K562 (cell line): ENCODE data around the gene CSE1L.

ENCODE experiments used
- ATF7 ChIP-seq: fragments of 450-650 bp; IDR thresholded peaks from 2 replicates; pipeline ENCODE4 v1.7.1; 2014; ENCODE audit warnings: mild to moderate bottlenecking, moderate library complexity
- BACH1 ChIP-seq: fragments of 200-800 bp; sonication (Bioruptor generic); IDR thresholded peaks from 2 replicates; pipeline ENCODE4 v1.6.1; 2016; ENCODE audit warnings: missing genetic modification characterization, missing compliant biosample characterization
- CBX5 ChIP-seq: IDR thresholded peaks from 2 replicates; pipeline ENCODE4 v1.6.1; 2014; ENCODE audit warnings: low read depth, borderline replicate concordance
- CEBPB ChIP-seq: fragments of 450-650 bp; IDR thresholded peaks from 2 replicates; pipeline ENCODE4 v1.6.1; 2016; ENCODE audit warnings: missing genetic modification characterization, missing compliant biosample characterization
- CTCF ChIP-seq, 3 experiments: IDR thresholded peaks in 2 of 3; conservative IDR thresholded peaks in 1 of 3; 2 replicates each; pipeline ENCODE4 v1.5.1; 2011 to 2012; ENCODE audit warnings: low read length in 3 of 3, mild to moderate bottlenecking in 3 of 3, control low read depth in 2 of 3, improper control_type of control experiment in 1 of 3, inconsistent platforms in 1 of 3, low read depth in 1 of 3, mixed read lengths in 1 of 3, moderate library complexity in 1 of 3; ENCODE audit not compliant: insufficient read depth in 2 of 3
- ELF2 ChIP-seq: fragments of 250-450 bp; sonication (Bioruptor Pico); IDR thresholded peaks from 2 replicates; pipeline ENCODE4 v1.5.0; 2021; ENCODE audit warnings: mild to moderate bottlenecking
- HEY1 ChIP-seq: fragments of 250-450 bp; sonication (Bioruptor Pico); IDR thresholded peaks from 2 replicates; pipeline ENCODE4 v1.5.0; 2020; ENCODE audit warnings: mild to moderate bottlenecking, moderate library complexity, borderline replicate concordance
- LARP7 ChIP-seq: fragments of 450-650 bp; IDR thresholded peaks from 2 replicates; pipeline ENCODE4 v1.6.1; 2016
- MAX ChIP-seq: sonication (generic); formaldehyde crosslinking; IDR thresholded peaks from 2 replicates; pipeline ENCODE4 v1.9.0; 2022; ENCODE audit warnings: mild to moderate bottlenecking, missing genetic modification reagents
- POLR2A ChIP-seq: fragments of 450-650 bp; conservative IDR thresholded peaks from 2 replicates; pipeline ENCODE4 v1.6.1; 2016
- REST ChIP-seq, 2 experiments: fragments of 450-650 bp; formaldehyde crosslinking in 1 of 2; IDR thresholded peaks; 2 replicates each; pipeline versions ENCODE4 v1.4.0 to v1.6.1; 2014 to 2020; ENCODE audit warnings: mild to moderate bottlenecking in 2 of 2, borderline replicate concordance in 1 of 2, low read depth in 1 of 2
- SIN3A ChIP-seq, 2 experiments: fragments of 150-350 bp in 1 of 2; IDR thresholded peaks; 2 replicates each; pipeline ENCODE4 v1.6.1; 2011 to 2016; ENCODE audit warnings: borderline replicate concordance in 2 of 2, low read depth in 2 of 2, low read length in 2 of 2, mild to moderate bottlenecking in 2 of 2, moderate library complexity in 2 of 2; ENCODE audit not compliant: control insufficient read depth in 1 of 2

- no peak for TF ChIP-seq LARP7
- TF ChIP-seq CTCF (IDR thresholded peaks at IDR 0.05 in 2 of 3, conservative IDR thresholded peaks at IDR 0.05 in 1 of 3; ENCODE audit: insufficient read depth in 2 of 3, low read depth in 1 of 3, low read length in 3 of 3), result no peak
- no peak for TF ChIP-seq POLR2A
- no peak for TF ChIP-seq BACH1 (tag)
- no peak for TF ChIP-seq REST (IDR thresholded peaks at IDR 0.05; ENCODE audit: borderline replicate concordance)
- no peak for TF ChIP-seq REST (CRISPR knock-in tag; IDR thresholded peaks at IDR 0.05; ENCODE audit: low read depth)
- TF ChIP-seq HEY1 (CRISPR knock-in tag), result no peak
- TF ChIP-seq CEBPB (tag), result no peak
- TF ChIP-seq MAX, result no peak
- no peak for TF ChIP-seq SIN3A (IDR thresholded peaks at IDR 0.05; ENCODE audit: borderline replicate concordance in 2 of 2, control insufficient read depth in 1 of 2, low read depth in 2 of 2, low read length in 2 of 2)
- no peak for TF ChIP-seq ATF7
- no peak for TF ChIP-seq ELF2
- TF ChIP-seq CBX5, result no peak
Measured at GRCh38 chr20:49078310-49078709, 32.2 kb downstream of the CSE1L start.
